GM12801 (cell line): ENCODE data around the gene SPAG17.

Source experiments
- TF ChIP-seq, protein P1 (sequence below): IDR thresholded peaks from one replicate; pipeline ENCODE4 v1.5.1; 2011; ENCODE audit warnings: control low read depth; ENCODE audit not compliant: insufficient read length; ENCODE audit errors: extremely low read depth

SPAG17 gene

DNA sequence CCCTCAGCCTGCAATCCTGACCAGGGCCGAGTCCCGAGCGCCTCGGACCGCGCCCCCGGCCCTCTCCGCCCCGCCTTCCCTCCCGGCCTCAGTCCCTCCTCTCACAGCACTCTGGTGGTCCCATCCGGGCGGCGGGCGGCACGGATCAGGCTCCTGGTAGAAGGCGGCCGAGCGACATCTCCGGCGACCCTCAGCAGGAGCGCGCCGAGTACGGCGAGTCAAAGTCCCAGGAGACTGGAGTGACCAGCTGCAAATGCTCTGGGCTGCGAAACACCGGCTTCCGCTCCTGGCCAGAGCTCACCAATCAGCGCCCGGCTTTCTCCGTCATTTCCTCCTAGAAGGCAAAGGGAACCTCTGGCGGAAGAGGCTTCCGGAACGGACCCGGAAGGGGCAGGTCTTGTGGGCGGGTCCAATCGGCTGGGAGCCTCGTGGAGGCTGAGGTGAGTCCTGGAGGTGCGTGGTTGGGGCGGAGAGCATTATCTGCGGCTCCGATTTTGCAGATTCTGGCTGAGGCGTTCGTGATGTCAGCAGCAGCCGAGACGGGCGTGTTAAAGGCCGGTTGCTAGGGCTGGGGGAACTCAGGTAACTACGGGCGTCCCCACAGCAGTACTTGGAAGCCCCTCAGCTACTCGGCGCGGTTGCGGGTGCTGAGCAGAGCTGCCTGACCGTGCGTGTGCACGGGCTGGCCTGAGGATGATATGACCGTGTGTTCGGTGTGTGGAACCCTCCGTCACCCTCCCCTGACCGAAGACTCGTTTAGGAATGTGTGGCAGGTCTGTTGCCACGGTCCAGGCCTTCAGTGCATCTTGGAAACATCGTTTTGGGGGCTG lies 255.5 kb downstream of the SPAG17 start, which contains the start of the genes GDAP2 and WDR3:
Gene GDAP2, minus strand, starts transcription at position 279 of the 830 bp plus-strand sequence. CDS start 9,264 bp downstream, outside the sequence.
Gene WDR3, plus strand, starts transcription at position 397 of the 830 bp plus-strand sequence. CDS start 3,581 bp downstream, outside the sequence.
- TF ChIP-seq, protein P1, sequence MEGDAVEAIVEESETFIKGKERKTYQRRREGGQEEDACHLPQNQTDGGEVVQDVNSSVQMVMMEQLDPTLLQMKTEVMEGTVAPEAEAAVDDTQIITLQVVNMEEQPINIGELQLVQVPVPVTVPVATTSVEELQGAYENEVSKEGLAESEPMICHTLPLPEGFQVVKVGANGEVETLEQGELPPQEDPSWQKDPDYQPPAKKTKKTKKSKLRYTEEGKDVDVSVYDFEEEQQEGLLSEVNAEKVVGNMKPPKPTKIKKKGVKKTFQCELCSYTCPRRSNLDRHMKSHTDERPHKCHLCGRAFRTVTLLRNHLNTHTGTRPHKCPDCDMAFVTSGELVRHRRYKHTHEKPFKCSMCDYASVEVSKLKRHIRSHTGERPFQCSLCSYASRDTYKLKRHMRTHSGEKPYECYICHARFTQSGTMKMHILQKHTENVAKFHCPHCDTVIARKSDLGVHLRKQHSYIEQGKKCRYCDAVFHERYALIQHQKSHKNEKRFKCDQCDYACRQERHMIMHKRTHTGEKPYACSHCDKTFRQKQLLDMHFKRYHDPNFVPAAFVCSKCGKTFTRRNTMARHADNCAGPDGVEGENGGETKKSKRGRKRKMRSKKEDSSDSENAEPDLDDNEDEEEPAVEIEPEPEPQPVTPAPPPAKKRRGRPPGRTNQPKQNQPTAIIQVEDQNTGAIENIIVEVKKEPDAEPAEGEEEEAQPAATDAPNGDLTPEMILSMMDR, result no peak

DNA sequence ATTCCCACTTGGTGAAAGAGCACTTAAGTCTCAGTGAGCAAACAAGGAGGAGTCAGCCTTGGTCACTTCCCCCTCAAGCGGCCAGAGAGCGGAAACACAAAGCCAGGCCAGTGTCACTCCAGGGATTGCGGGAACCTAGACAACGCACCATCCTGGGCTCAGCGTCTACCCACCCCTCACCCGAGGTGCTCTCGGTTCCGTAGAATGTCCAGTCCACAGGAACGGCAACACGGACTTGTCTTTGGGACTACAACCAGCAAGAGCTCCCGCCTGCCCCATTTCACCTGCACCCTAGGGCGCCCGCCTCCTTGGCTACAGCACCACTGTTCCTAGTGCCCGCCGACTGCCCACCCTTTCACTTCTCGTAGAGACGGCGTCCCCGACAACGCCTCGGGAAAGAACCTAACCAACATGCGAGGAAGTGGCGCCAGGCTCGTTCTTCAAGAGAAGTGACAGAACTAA lies 256.1 kb downstream of the SPAG17 start:
- TF ChIP-seq, protein P1, result no peak

DNA sequence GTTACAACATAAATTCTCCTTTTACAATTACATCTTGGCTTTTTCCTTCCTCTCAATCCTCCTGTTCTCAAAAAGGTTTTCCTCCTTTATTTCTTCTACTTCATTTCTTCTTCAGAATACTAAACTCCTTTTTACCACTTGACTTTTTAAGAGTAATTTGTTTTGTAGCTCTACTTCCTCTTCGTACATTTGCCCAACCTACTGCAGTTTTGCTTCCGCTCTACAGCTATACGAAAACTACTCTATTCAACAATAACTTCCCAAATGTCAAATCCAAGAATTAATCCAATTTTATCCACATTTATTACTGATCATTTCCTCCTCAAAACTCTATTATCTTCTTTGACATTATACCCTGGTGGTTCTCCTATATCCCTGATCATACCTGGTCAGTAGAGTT lies 259.0 kb downstream of the SPAG17 start:
- TF ChIP-seq, protein P1, result no peak

DNA sequence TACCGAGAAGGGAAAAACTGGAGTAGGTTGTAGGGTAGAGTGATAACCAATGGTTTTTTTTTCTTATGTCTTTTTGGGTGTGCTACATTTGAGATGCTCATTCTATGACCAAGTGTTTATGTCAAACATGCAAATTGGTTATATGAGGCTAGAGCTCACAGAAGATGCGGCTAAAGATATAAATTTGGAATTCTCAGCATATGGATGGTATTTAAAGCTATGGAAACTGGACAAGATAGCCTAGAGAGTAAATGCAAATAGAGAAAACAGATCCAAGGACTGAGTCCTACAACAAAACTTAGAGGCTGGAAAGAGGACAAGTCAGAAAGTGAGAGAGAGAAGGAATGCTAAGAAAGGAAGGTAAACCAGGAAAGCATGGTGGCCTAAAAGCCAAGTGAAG lies 263.0 kb downstream of the SPAG17 start:
- TF ChIP-seq, protein P1, result no peak

DNA sequence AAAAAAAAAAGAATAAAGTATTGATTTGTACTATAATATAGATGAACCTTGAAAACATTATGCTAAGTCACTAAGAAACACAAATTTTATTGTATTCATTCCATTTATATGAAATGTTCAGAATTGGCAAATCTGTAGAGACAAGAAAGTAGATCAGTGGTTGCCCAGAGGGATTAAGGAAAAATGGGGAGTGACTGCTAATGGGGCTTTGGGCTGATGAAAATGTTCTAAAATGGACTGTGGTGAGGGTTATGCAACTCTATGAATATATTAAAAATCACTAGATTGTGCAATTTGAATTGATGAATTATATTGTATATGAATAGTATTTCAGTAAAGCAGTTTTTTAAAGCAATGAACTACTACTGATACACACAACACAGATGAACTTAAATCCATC lies 265.7 kb downstream of the SPAG17 start:
- TF ChIP-seq, protein P1, result no peak

DNA sequence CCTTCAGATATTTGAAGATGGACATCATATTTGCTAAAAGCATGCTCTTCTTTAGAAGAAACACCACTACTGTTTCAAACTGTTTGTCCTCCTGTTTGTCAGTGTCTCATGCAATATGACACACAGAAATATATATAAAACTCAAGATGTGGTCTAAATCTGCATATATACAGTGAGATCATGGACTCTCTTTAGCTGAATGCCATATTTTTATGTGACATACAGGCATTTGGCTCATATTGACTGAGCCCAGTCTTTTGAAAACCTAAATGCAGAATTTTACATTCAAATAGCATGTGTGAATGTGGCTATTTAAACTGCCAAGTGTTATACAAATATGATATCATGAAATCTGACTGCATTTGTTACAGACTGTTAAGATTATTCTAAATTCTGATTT lies 274.0 kb downstream of the SPAG17 start:
- TF ChIP-seq, protein P1, result no peak

DNA sequence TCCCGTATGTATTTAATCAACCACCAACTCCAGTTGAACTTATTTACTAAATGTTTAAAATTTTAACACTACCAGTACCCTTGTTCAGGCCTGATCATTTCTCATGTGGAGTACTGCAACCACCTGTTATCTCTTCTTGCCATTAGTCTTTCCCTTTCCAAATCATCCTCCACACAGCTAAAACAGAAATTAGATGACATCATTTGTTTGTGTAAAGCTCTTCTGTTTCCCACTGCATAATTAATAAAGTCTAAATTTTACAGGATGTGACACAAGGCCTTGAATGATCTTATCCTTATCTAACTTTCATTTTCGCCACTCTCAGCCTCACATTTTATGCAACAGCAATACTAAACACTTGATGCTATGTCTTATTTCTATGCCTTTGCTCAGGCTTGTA lies 280.0 kb downstream of the SPAG17 start:
- TF ChIP-seq, protein P1, result no peak
